ENCODE results near the gene HTRA3.
A peak's percentile ranks its signal among the peaks of the same experiment; 100 is the strongest.

The HTRA3 gene

DNA sequence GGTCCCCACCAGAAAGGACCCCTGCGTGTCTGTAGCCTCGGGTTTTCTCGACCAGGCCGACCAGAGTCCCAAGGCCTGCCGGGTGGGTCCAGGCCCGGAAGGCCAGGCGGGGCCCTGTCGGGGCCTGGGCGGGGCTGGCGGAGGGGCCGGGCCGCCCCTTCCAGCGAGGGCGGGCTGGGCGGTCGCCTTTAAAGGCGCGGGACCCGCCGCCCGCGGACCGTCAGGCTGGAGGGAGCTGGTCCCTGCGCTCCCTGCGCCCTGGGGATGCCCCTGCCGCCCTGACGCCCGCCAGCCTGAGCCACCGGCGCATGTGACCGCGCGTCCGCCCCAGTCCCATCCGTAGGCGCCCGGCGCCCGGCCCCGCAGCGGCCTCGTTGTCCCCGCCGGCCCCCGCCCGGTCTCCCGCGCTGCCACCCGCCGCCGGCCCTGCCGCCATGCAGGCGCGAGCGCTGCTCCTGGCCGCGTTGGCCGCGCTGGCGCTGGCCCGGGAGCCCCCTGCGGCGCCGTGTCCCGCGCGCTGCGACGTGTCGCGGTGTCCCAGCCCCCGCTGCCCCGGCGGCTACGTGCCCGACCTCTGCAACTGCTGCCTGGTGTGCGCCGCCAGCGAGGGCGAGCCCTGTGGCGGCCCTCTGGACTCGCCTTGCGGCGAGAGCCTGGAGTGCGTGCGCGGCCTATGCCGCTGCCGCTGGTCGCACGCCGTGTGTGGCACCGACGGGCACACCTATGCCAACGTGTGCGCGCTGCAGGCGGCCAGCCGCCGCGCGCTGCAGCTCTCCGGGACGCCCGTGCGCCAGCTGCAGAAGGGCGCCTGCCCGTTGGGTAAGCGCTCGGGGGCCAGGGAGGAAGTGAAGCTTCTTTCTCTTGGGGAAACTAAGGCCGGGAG, at the start of gene HTRA3:
Gene HTRA3, plus strand, starts transcription at position 220 of the 883 bp plus-strand sequence. Its CDS starts 215 bp downstream, at position 435.
- no peak for DNase-seq

DNA sequence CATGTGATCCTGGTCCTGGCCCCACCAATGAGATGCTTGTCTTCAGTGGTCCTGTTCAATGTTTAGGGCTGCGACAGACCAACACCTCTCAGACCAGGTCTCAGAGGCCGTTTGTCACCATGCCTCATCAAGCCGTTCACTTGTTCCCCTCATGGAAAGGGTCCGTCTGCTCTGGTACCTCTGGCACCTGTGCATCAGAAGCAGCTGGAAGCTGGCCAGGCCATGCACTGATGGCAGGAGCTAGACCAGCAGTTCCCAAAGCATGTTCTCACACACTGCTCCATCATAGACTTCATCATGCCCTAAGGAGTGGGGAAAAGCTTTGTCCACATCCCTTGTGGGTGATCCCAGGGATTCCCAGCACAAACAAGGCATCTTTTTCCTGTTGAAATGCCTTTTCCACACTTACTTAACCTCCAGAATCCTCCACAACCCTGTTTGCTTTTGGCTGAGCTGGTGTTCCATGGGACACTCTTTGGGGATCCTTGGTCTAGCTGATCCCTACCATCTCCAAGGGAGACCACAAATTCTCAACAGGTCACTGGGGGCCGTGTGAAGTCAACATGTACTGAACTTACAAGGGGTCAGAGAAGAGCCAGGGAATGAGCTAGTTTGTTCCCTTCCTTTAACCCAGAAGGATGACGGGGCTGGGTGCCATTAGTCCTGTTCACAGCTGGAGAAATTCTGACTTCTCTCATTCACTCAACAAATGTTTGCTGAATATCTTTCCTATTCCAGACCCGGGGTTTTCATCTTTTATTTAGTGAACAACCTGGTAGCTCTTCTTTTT, 48.7 kb upstream of the HTRA3 start:
- DNase-seq, result no peak

DNA sequence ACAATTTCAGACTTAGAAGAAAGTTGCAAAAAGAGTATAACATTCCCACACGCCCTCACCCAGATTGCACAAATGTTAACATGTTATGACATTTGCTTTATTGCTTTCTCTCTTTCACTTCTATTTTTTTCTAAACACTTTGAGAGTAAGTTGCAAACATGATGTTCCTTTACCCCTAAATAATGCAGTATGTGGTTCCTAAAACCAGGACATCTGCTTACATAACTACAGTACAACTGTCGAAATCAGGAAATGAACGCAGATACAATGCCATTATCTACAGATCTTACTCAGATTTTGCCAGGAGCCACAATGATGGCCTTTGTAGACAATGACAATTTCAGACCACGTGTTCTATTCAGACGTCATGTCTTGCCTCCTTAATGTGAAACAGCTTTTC, 48.1 kb upstream of the HTRA3 start:
- DNase-seq, result no peak

DNA sequence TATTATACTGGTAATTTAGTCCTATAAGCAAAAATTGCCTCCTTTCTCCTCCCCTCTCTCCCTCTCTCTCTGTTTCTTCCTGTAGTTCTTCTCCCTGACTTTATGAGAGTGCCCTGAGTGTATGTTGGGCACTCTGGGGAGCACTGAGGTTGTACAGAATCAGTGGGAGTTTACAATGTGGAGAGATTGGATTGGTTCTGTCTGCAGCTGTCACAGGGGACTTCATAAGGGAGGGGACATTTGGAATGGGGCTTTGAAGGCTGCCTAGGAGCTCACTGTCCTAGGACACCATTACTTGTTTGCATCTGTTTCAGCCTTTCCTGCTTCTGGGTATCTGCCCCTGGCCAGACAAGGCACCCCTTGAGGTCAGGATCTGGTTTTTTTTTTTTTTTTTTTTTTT, 47.6 kb upstream of the HTRA3 start:
- no peak for DNase-seq

DNA sequence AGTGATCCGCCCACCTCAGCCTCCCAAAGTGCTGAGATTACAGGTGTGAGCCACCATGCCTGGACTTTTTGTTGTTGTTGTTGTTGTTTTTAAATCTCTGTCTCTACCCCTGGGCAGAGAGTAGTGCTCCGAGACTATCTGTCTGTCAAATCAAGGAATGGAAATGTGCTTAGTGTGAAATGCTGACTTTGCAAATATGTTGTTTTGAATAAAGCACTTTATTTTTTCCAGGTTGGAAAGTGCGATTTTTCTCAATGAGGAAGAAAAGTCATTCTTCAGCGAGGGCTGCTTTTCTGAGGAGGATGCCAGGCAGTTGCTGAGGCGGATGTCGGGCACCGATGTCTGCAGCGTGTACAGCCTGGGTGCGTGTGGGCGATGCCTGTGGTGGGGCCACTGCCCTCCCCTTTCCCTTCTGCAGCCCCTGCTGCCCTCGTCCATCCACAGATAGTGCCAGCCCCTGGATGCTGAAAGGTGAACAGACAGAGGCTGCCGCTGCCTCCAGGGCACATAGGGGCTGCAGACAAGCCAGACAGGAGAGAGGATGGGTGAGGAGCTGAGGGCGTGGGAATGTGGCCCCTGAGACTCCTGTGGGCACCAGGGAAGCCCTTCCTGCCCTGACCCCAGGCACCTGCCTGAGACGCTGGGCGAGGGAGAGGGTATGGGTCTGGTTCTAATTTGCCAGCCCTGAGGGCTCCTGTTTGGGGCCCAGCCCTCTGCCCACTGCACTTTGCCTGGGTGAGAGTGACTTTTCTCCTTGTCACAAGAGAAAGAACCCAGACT, 46.8 kb upstream of the HTRA3 start:
- no peak for DNase-seq

DNA sequence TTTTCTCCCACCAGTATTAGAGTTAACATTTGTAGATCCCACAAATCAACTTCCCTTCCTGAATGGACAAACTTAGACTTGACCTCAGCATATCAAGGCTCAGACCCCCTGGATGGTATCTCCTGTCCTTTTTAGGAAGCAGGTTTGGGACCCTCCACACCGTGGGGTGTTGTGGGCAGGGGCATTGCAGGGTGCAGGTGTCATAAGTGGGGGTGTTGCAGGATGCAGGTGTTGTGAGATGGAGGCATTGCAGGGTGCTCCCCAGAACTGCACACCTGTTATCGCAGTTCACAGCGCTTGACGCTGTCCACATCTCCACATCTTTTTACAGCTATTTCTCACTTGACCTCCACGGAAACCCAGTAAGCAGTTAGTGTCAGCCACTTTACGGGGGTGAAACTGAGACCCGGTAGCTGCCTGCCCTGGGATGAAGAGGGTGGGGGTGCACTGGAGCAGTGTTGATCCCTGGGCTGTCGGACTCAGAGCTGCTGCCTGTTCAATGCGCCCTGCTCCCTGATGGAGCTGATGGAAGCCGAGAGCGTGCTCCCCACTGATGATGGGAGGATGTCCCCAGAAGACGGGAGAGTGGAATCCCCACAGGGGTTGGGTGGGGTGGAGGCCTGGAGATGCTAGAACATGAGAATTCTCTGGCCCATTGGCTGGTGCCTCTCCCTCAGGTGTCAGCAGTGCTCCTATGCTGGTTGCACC, 45.1 kb upstream of the HTRA3 start:
- no peak for DNase-seq

DNA sequence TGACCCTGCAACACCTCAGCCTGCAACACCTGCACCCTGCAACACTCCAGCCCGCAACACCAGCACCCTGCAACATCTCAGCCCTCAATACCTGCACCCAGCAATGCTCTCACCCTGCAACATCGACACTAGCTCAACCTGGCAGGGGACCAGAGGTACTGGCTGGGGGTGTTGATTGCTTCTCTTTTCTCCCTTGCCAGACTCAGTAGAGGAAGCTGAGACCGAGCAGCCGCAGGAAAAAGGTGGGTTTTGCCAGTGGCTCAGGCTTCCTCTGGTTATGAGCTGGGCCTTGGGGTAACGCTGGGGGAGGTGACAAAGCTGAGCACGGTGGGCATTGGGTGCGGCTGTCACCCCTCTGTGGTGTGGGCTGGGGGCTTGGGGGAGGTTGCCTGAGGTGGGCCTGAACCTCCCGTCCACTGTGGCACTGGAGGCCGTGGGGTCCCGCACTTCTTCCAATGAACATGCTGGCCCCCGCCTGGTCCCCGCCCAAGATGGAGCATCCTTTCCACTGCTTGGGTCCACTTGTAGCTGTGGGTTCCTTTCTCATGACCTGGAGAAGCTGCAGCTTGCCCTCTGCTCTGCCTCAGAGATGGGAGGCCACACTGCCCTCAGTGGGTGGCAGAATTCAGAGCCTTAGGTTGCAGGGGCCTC, 44.5 kb upstream of the HTRA3 start:
- DNase-seq, result no peak

DNA sequence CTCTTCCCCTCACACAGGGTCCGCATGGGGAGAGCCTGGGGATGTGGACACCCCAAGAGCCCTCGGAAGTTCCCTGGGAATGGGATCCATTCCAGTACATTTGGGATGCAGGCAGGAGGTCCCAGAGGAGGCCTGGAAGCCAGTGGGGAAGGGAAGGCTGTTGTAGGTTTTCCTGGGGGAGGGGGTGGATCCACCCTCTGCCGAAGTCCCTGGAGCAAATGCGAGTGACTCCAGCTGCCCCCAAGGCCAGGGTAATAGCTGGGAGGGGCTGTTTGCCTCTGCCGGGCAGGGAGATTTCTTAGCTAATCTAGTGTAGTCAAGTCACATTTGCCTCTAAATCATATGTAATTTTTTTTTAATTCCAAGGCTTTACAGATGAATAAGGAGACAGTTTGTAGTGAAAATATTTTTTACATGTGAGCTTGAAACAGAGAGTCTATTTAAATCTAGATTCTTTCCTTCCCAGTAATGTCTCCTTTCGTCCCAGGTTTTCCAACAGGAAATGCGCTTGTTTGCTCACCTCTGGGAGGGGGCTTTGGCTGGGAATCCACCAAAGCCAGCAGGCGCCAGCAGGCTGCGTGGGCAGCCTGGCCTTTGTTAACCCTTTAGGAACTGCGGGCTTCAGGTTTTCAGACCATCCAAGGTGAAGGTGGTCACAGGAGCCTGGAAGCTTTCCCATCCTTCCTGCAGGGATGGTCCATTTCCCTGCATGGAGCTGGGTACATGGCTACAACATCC, 43.7 kb upstream of the HTRA3 start:
- DNase-seq, result no peak

DNA sequence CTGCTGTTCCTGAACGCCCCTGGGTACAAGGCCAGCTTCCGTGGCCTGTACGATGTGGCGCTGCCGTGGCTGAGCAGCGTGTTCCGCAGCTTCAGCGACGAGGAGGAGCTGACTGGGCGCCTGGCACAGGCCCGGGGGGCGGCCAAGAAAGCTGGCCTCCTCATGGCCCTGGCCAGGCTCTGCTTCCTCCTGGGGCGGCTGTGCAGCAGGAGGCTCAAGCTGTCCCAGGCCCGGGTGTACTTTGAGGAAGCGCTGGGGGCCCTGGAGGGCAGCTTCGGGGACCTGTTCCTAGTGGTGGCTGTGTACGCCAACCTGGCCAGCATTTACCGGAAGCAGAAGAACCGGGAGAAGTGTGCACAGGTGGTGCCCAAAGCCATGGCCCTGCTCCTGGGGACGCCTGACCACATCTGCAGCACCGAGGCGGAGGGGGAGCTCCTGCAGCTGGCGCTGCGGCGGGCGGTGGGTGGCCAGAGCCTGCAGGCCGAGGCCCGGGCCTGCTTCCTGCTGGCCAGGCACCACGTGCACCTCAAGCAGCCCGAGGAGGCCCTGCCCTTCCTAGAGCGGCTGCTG, 42.3 kb upstream of the HTRA3 start:
- no peak for DNase-seq

DNA sequence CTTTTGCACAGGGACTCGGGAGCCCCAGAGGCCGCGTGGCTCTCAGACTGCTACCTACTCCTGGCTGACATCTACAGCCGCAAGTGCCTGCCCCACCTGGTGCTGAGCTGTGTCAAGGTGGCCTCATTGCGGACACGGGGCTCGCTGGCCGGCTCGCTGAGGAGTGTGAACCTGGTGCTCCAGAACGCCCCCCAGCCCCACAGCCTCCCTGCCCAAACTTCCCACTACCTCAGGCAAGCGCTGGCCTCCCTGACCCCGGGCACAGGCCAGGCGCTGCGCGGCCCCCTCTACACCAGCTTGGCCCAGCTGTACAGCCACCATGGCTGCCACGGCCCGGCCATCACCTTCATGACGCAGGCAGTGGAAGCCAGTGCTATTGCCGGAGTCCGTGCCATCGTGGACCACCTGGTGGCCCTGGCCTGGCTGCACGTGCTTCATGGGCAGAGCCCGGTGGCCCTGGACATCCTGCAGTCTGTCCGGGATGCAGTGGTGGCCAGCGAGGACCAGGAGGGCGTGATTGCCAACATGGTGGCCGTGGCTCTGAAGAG, 41.7 kb upstream of the HTRA3 start:
- no peak for DNase-seq

DNA sequence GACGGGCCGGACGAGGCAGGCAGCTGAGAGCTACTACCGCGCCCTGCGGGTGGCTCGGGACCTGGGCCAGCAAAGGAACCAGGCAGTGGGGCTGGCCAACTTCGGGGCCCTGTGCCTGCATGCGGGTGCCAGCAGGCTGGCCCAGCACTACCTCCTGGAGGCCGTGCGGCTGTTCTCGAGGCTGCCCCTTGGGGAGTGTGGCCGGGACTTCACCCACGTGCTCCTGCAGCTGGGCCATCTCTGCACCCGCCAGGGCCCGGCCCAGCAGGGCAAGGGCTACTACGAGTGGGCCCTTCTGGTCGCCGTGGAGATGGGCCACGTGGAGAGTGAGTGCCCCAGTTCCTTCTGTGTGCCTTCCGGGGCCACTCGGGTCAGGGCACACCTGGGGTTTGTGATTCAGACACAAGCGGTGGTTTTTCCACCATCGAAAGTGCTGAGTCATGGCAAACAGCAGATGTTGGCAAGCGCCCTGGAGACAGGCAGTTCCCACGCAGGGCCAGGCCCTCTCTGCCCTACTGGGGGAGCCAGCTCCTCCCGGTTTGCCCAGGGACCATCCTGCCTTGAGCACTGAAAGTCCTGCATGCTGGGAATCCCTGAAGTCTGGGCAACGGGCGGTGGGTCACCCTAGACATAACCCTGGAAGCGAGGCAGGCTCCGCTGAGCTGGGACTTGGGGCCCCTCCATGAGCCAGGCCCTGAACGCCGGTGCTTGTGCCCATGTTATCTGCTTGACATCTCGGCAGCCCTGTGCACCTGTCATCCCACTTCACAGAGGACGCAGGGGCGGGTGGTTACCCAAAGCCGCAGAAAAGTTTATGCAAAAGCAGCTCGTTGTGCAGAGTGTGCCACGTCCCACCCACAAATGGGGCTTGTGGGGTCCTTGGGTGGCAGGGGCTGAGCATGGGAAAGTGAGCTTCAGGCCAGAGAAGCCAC, 41.0 kb upstream of the HTRA3 start:
- peak; percentile 70 for DNase-seq

DNA sequence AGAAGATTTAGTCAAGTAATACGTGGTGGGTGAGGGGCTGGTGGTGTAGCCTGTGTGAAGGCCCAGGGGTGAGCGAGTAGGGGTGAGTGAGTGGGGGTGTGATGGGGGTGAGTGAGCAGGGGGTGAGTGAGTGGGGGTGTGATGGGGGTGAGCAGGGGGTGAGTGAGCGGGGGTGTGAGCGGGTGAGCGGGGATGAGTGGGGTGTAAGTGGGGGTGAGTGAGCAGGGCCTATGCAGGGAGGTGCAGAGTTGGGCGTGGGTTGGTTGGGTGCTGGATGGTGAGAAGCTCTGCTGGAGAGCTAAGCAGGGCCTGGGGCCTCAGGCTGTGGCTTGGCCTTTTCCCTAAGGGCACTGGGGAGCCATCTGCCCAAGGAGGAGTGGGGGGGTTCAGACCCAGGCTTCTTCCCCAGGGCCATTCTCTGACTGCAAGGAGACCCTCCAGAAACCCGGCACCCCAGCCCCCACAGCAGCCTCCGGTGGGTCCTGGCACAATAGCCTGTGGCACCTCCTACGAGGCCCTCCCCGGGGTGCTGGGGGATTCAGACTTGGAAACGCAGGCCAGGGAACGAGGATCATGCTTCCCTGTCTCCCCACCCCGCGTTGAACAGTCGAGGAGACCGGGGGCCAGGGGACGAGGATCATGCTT, 40.1 kb upstream of the HTRA3 start:
- DNase-seq, result no peak

DNA sequence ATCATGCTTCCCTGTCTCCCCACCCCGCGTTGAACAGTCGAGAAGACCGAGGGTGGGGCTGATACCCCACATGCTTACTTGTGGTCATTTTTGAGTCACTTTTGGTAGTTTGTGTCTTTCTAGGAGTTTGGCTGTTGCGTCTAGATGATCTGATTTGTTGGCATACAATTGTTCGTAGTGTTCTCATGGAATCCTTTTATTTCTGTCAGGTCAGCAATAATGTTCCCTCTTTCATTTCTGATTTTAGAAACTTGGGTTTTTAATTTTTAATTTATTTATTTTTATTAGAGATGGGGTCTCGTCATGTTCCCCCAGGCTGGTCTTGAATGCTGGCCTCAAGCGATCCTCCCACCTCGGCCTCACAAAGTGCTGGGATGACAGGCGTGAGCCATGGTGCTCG, 39.5 kb upstream of the HTRA3 start:
- no peak for DNase-seq

DNA sequence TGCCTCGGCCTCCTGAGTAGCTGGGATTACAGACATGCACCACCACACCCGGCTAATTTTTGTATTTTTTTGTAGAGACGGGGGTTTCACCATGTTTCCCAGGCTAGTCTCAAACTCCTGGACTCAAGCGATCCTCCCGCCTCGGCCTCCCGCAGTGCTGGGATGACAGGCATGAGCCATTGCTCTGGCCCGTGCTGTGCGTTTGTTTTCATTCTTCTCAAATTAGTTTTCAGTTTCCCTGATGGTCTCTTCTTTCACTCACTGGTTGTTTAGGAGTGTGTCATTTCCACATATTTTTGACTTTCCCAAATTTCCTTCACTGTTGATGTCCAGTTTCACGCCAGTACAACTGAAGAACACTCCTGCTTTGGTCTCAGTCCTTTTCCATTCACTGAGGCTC, 38.7 kb upstream of the HTRA3 start:
- DNase-seq, result no peak

DNA sequence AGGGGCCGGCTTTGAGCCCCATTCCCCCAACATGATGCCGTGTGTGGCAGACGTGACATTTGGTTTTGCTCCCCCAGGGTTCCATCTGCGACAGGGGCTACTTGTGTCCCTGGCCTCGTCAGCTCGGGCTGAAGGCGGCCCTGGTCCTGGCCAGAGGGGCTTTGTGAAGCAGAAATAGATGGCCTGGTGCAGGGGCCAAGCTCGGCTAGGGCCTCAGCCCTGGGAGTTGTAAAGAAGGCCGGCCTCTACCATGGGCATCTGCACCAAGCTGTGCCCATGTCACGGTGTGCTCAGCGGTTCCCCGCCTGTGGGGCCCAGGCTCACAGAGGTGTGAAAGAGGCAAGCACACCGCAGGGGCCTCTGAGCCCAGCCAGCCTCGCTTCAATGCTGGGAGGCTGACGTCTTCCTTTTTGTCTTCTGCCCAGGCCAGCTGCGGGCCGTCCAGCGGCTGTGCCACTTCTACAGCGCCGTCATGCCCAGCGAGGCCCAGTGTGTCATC, 38.0 kb upstream of the HTRA3 start:
- no peak for DNase-seq

DNA sequence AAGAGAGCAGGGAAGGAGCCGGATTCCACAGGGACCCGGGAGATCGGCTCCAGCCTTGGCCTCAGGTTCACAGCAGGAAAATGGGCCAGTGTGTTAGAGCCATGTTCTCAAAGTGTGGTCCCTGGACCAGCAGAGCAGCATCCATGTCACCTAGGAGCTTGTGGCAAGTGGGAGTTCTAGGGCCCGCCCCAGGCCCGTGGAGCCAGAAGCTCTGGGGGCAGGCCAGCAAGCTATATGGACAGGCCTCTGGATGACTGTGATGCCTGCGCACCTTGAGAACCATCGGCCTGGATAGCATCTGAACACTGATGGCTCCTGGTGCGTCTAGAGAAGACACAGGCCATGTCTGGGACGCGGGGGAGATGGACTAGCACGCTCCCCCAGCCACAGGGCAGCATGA, 36.8 kb upstream of the HTRA3 start:
- no peak for DNase-seq

DNA sequence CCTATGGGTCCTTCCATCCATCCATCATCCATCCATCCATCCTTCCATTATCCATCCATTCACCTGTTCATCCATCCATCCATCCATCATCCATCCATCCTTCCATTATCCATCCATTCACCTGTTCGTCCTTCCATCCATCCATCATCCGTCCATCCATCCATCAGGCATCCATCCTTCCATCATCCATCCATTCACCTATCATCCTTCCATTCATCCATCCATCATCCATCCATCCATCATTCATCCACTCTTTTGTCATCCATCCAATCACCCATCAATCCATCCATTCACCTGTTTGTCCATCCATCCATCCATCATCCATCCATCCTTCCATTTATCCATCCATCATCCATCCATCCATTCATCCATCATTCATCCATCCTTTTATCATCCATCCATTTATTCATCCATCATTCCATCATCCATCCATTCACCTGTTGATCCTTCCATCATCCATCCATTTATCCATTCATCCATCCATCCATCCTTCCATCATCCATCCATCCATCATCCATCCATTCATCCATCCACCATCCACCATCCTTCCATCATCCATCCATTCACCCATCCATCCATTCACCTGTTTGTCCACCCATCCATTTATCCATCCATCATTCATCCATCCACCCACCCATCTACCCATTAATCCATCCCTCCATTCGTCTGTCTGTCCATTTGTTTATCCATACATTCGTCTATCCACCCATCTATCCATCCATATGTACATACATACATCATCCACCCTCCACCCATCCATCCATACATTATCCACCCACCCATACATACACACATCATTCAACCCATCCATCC, 35.7 kb upstream of the HTRA3 start:
- DNase-seq, result no peak

DNA sequence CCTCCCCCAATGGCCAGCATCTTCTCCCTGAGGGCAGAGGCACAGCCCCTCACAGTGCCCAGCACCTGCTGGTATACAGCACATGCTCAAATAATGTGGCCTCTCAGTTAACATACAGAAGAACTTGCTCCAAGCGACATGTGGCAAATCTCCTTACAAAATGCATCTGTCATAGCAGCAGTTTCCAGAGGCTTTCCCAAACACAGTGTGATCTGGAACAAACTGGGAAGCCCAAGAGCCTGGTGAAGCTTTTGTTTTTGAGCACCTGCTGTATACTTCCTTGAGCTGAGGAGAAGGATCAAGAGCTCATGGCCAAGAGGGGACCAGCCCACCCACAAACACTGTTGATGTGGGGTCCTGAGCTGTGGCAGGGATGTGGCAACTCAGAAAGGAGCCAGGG, 34.8 kb upstream of the HTRA3 start:
- DNase-seq, result no peak

Measured in activated T-cell treated with anti-CD3 and anti-CD28 coated beads, Interleukin-2, amount 50 U/mL, for 1 hour (primary cell).